Measurements from ENCODE around the gene MAPK1IP1L. TPM values are rescaled to one million over a fixed set of nuclear protein-coding genes. Genes with fewer than 3 reads are reported as not detected.

MAPK1IP1L gene
- total RNA-seq, 1 donor: 54.4 TPM

Other genes with a start within 250 kb of the MAPK1IP1L start
- 15.3 TPM for gene GCH1, start 148.8 kb upstream of the MAPK1IP1L start, total RNA-seq
- gene WDHD1, start 24.5 kb upstream of the MAPK1IP1L start, total RNA-seq: 5.9 TPM
- 5.9 TPM for gene SOCS4, start 24.4 kb upstream of the MAPK1IP1L start, total RNA-seq
- 1.9 TPM for gene LGALS3, start 77.6 kb downstream of the MAPK1IP1L start, total RNA-seq
- gene DLGAP5, start 139.9 kb downstream of the MAPK1IP1L start, total RNA-seq: 0.54 TPM
- 19.4 TPM for gene FBXO34, start 219.8 kb downstream of the MAPK1IP1L start, total RNA-seq

Measured in hematopoietic multipotent progenitor cell (in vitro differentiated cells).